ENCODE data around the gene IL36RN. TPM values are rescaled to one million over a fixed set of nuclear protein-coding genes. Genes with fewer than 3 reads are reported as not detected.

IL36RN gene
- total RNA-seq, 1 experiment from 2014 or later: not detected

DNA sequence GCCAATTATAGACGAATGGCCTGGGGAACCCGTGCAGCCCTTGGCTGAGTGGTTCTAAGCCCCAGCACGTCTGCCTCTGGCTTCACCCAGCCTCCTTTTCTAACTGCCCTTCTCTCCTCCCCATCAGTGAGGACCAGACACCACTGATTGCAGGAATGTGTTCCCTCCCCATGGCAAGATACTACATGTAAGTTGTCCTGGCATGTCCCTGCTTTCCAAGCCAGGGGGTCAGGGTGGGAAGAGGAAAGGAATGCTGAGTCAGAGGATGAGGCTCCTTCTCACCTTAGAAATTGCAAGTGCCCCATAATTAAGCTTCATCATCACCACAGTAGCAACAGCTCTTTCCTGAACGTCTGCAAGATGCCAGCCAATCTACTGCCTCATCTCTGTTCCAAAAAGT is 13.6 kb downstream of the IL36RN start:
- H3K4me3 ChIP-seq (ENCODE audit: low read depth, low read length, poor library complexity, severe bottlenecking): no peak overlapping the region
- POLR2A ChIA-PET (ENCODE audit: low non-redundant PET): no interaction called here
- DNase-seq (ENCODE audit: low spot score): no peak
- no TSS peak for BruUV-seq (replicated peaks)
- peaks cover 2% of the 10 kb centered on the region for H3K27me3 ChIP-seq (replicated peaks; ENCODE audit: insufficient read depth, low read depth, low read length, poor library complexity)
- H3K36me3 ChIP-seq (ENCODE audit: insufficient read depth, low read length, poor library complexity, severe bottlenecking): no peaks in the 10 kb centered on the region
- CTCF ChIA-PET: no interaction called here
- intact Hi-C loops (cut with micrococcal nuclease; ENCODE audit: unreplicated experiment): no loop called here
- H3K4me1 ChIP-seq (ENCODE audit: insufficient read depth, low read length, poor library complexity, severe bottlenecking): no peaks in the 10 kb centered on the region
- TF ChIP-seq, protein P1, sequence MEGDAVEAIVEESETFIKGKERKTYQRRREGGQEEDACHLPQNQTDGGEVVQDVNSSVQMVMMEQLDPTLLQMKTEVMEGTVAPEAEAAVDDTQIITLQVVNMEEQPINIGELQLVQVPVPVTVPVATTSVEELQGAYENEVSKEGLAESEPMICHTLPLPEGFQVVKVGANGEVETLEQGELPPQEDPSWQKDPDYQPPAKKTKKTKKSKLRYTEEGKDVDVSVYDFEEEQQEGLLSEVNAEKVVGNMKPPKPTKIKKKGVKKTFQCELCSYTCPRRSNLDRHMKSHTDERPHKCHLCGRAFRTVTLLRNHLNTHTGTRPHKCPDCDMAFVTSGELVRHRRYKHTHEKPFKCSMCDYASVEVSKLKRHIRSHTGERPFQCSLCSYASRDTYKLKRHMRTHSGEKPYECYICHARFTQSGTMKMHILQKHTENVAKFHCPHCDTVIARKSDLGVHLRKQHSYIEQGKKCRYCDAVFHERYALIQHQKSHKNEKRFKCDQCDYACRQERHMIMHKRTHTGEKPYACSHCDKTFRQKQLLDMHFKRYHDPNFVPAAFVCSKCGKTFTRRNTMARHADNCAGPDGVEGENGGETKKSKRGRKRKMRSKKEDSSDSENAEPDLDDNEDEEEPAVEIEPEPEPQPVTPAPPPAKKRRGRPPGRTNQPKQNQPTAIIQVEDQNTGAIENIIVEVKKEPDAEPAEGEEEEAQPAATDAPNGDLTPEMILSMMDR (conservative IDR thresholded peaks at IDR 0.05; ENCODE audit: low read depth, low read length): no peak
- no peak for TF ChIP-seq EZH2 (IDR thresholded peaks at IDR 0.05; ENCODE audit: borderline replicate concordance, low read depth, low read length, poor library complexity, severe bottlenecking)
- H3K9me3 ChIP-seq (ENCODE audit: low read depth, low read length, poor library complexity, severe bottlenecking): no peaks in the 10 kb centered on the region
- H3K27ac ChIP-seq (ENCODE audit: low read depth, low read length, poor library complexity, severe bottlenecking): no peak overlapping the region

DNA sequence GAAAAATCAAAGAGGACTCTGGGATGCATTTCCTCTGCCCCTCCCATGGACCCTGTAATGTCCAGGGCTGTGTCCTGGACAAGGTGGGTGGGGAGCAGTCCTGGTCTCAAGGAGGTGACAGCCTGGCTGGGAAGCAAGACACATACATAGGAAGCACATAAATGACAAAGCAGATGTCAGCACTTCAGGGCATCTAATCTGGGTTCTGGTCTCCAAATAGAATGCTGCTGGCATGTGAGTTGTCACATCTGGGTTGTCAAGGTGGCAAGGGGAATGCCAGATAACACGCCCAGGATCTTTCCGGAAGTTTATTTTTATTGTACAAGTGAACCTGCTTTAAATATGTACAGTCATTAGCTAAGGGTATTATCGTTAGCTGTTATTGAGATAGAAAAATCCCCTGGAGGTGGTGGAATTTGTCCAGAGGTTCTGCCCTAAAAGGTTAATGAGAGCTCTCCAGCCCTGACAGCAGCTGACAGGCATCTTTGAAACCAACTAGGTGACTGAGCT is 14.4 kb downstream of the IL36RN start:
- no TSS peak for BruUV-seq (replicated peaks)
- H3K27me3 ChIP-seq (replicated peaks; ENCODE audit: insufficient read depth, low read depth, low read length, poor library complexity): peaks cover 2% of the 10 kb centered on the region
- no peak overlapping the region for H3K27ac ChIP-seq (ENCODE audit: low read depth, low read length, poor library complexity, severe bottlenecking)
- no peak overlapping the region for H3K4me3 ChIP-seq (ENCODE audit: low read depth, low read length, poor library complexity, severe bottlenecking)
- TF ChIP-seq EZH2 (IDR thresholded peaks at IDR 0.05; ENCODE audit: borderline replicate concordance, low read depth, low read length, poor library complexity, severe bottlenecking): no peak
- TF ChIP-seq, protein P1 (conservative IDR thresholded peaks at IDR 0.05; ENCODE audit: low read depth, low read length): no peak
- intact Hi-C loops (cut with micrococcal nuclease; ENCODE audit: unreplicated experiment): no loop called here
- no peak for DNase-seq (ENCODE audit: low spot score)
- no peaks in the 10 kb centered on the region for H3K4me1 ChIP-seq (ENCODE audit: insufficient read depth, low read length, poor library complexity, severe bottlenecking)
- POLR2A ChIA-PET (ENCODE audit: low non-redundant PET): no interaction called here
- no peaks in the 10 kb centered on the region for H3K9me3 ChIP-seq (ENCODE audit: low read depth, low read length, poor library complexity, severe bottlenecking)
- CTCF ChIA-PET: no interaction called here
- no peaks in the 10 kb centered on the region for H3K36me3 ChIP-seq (ENCODE audit: insufficient read depth, low read length, poor library complexity, severe bottlenecking)

DNA sequence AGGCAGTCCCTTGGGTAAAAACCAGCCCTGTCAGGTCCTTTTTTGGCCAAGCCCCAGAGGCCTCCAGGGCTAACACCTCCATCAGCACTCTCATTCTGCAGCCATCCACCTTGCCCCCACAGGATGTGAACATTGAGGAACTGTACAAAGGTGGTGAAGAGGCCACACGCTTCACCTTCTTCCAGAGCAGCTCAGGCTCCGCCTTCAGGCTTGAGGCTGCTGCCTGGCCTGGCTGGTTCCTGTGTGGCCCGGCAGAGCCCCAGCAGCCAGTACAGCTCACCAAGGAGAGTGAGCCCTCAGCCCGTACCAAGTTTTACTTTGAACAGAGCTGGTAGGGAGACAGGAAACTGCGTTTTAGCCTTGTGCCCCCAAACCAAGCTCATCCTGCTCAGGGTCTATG is 16.0 kb downstream of the IL36RN start:
- ChIA-PET CTCF (no interaction called here), POLR2A (ENCODE audit: low non-redundant PET) (no interaction called here)
- no peaks in the 10 kb centered on the region for H3K36me3 ChIP-seq (ENCODE audit: insufficient read depth, low read length, poor library complexity, severe bottlenecking)
- H3K27me3 ChIP-seq (replicated peaks; ENCODE audit: insufficient read depth, low read depth, low read length, poor library complexity): peaks cover 2% of the 10 kb centered on the region
- no peak overlapping the region for H3K27ac ChIP-seq (ENCODE audit: low read depth, low read length, poor library complexity, severe bottlenecking)
- DNase-seq (ENCODE audit: low spot score): no peak
- no peaks in the 10 kb centered on the region for H3K4me1 ChIP-seq (ENCODE audit: insufficient read depth, low read length, poor library complexity, severe bottlenecking)
- intact Hi-C loops (cut with micrococcal nuclease; ENCODE audit: unreplicated experiment): no loop called here
- TF ChIP-seq EZH2 (IDR thresholded peaks at IDR 0.05; ENCODE audit: borderline replicate concordance, low read depth, low read length, poor library complexity, severe bottlenecking): no peak
- TF ChIP-seq, protein P1 (conservative IDR thresholded peaks at IDR 0.05; ENCODE audit: low read depth, low read length): no peak
- no peaks in the 10 kb centered on the region for H3K9me3 ChIP-seq (ENCODE audit: low read depth, low read length, poor library complexity, severe bottlenecking)
- BruUV-seq (replicated peaks): no TSS peak
- H3K4me3 ChIP-seq (ENCODE audit: low read depth, low read length, poor library complexity, severe bottlenecking): no peak overlapping the region

All from A673 (cell line).